Measurements from ENCODE around the gene PRKCE.
"Not testable (repeated sequence)": the region's sequence is repeated elsewhere in the genome, so short reads cannot be mapped to it uniquely, and the experiment has no call there.

Gene PRKCE

DNA sequence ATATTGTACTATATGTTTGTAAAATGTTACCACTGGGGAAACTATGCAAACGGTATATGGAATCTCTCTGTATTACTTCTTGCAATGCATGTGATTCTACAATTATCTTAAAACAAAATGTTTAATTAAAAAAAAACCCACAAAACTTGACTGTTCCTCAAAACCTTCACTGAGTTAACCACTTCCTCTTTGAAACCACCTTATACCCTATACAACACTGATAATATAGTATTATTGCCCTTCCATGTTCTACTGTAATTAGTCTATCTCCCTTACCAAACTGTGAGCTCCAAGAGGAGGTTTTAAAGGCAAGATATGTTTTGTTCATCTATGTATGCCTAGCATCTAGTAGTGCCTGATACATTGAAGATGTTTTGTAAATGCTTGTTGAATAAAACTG lies 572.0 kb downstream of the PRKCE start:
- DNase-seq: not testable (repeated sequence)

- no peak for DNase-seq
Measured at GRCh38 chr2:46225150-46225625, 573.7 kb downstream of the PRKCE start.

DNA sequence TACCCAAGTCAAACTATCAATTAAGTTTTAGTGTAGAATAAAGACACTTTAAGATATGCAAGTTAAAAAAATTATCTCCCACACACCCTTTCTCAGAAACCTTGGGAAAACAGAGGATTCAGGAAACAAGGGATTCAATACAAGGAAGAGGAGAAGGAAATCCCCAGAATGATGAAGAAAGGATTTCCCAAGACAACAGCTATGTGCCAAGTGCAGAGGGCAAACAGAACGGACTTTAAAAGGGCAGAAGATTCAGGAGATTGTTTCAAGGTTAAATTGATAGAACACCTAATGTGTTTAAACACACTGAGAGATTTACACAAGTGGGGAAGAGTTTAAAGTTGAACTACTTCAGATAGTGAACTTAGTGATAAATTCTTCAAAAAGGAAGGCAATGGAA lies 574.3 kb downstream of the PRKCE start:
- DNase-seq: no peak

DNA sequence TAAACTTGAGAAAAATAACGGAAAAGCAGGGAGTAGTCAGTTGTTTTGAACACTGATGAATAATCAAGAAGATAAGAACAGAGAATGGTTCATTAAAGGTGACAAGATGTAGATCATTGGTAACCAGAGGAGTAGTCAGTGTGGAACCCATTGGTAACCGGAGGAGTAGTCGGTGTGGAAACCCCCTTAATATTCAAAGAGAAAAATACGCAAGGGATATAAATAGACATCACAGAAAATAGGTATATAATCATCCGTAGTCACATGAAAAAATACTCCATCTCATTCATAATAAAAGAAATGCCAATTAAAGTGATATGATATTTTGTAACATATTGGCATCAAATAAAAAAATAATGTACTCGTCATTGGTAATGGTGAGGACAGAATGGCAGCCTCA lies 575.1 kb downstream of the PRKCE start:
- no peak for DNase-seq

GRCh38 chr2:46227022-46227421 lies 575.5 kb downstream of the PRKCE start:
- DNase-seq: no peak

DNA sequence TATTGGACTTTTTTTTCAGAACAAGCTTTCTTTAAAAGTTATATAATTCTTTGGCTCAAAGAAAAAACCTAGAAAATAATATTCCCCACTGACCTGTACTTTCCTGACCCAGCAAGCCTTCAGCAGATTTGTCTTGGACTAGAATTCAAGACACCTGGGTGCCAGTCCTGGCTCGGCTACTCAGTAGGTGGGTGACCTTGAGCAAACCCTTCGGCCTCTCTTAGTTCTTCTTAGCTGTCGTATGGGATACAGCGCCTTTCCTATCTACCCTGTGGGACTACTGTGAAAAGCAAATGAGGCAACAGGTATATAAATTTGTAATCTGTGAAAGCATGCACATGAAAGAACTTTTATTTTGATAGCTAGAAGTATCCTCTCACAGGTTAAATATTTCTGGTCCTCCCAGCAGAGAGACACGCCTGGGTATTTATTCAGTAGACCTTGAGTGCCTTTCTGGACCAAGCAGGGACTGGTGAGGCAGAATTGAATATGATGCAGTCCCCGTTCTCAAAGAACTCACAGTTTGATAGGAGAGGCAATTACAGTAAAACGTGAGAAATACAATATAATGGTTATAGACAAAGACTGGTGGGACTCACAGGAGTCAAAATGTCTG lies 576.3 kb downstream of the PRKCE start:
- no peak for DNase-seq

GRCh38 chr2:46229134-46230063 lies 577.9 kb downstream of the PRKCE start:
- no peak for DNase-seq

DNA sequence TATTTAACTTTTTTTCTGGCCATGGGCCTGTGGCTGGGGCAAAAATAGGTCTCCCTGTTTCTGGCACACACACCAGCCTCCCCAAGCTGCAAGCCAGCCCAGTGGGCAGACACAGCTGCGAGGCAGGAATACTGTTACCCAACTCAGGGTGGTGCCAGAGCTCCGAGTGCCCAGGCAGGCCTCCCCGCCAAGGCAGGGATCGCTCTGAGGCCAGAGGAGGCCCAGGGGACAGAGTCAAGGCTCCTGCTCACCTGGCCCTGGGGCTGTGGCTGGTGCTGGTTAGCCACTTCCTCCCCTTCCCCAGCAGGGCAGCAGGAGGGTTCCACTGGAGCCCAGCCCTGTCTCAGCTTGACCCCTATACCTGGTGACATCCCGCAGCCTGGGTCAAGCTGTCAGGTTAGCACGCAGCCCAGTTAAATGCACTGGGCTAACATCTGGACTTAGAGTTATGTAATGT lies 578.7 kb downstream of the PRKCE start:
- peak; percentile 45 for DNase-seq

- DNase-seq: no peak
Measured at GRCh38 chr2:46230677-46231425, 579.4 kb downstream of the PRKCE start.

DNA sequence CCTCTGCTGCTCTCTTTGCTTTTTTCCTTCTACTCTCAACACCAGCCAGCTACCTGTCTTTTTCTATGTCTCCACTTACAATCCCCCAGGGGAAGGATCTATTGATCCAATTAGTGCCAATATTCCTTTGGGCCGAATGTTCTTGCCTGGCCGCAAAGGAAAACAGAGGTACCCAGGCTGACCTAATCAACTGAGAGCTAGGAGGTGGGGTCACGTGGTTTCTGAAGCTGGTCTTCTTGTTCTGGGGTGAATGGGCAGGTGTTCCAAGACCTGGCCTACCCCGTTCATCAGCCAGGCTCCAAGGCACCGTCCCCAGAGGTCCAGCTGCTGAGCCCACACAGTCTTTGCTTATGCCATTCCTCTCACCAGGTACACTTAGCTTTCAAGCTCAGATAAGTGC lies 580.2 kb downstream of the PRKCE start:
- no peak for DNase-seq

DNA sequence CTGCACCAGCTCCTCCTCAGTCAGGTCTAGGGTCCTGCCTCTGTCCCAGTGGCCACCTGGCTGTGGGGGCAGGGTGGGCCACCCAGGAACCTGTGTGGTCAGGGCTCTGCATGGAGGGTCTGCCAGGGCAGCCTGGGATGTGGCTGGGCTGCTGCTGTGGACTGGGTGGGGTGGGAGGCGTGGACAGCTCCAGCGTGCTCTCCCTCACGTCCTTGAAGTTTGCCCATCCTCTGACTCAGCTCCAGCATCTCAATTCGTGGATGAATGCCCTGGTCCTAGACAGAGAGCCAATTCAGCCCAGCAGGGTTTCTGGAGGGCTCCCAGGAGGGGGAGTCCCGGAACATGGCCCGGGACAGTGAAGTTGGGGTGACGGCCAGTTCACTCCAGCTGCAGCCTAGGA lies 581.4 kb downstream of the PRKCE start:
- no peak for DNase-seq

DNA sequence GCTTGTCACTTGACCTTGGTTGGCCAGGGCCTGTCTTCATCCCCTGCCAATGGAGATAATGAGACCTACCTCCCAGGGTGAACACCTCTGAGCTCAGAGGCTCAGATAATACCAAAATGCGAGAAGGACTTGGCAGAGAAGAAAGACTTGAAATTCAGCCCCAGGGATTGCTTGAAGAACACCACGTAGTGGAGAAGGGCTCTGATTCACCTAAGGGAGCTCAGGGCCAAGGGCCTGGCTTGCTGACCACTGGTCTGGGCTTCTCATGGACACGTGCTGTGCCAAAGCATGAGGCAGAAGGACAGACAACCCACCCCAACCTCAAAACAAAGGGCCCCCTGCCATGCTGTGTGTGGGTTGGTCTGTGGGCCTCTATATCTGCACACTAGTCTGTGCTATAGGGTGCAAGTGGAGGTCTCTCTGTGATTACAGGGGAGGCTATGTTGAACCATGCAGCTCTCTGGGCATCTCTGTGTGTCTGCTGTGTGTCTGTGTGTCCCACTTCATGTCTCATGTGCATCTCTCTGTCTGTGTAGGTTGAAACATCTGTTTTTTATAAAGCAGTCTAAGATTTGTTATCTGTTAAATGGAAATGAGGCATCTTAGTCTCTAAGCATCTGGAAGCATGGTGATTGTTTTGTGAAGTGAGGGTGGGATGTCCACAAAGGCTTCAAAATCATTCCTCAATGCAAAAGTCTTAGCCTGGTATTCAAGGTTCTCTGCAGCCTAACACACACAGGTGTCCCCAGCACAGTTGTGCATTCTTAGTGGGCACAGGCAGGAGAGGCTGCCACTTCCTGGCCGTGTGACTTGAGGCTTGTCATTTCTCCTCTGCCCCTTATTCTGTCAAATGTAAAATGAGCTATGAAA lies 584.8 kb downstream of the PRKCE start:
- DNase-seq: no peak

GRCh38 chr2:46236876-46237859 lies 585.7 kb downstream of the PRKCE start:
- DNase-seq: no peak

Measured in activated T-cell treated with anti-CD3 and anti-CD28 coated beads, Interleukin-2, amount 50 U/mL, for 1 hour (primary cell).